GM12878 (cell line): ENCODE measurements around the gene MAB21L4. TPM values are rescaled to one million over a fixed set of nuclear protein-coding genes. Genes with fewer than 3 reads are reported as not detected.

ENCODE experiments used
- ATAC-seq: fragments of 200-7000 bp; cut with Tn5 transposase; 3 replicates; pipeline ENCODE4 v1.9.1; 2020; ENCODE audit warnings: mild to moderate bottlenecking, moderate library complexity
- BruUV-seq: library from RNA; stranded (reverse); fragments of 400-500 nt; replicated peaks from 2 replicates; lab custom pipeline; 2021; lab: Mats Ljungman, UMichigan
- CTCF ChIA-PET: fragments of 300-600 bp; sonication (Branson Sonifier 250); formaldehyde crosslinking; extraction: SDS; loops from one replicate; lab custom pipeline; 2021; ENCODE audit warnings: inconsistent platforms; lab: Yijun Ruan, JAX
- POLR2A ChIA-PET: fragments of 350-600 bp; formaldehyde crosslinking; extraction: SDS; loops from one replicate; lab custom pipeline; 2021; ENCODE audit warnings: inconsistent platforms; lab: Charles Lee
- RAD21 ChIA-PET: fragments of 300-600 bp; sonication (Branson Sonifier 250); formaldehyde crosslinking; loops from one replicate; lab custom pipeline; 2023; ENCODE audit warnings: antibody characterized with exemption; ENCODE audit not compliant: unreplicated experiment; lab: Charles Lee
- SMC1A ChIA-PET: fragments of 300-600 bp; sonication (Branson Sonifier 250); formaldehyde crosslinking; loops from one replicate; lab custom pipeline; 2023; ENCODE audit not compliant: unreplicated experiment, uncharacterized antibody; lab: Charles Lee
- DNase-seq: peaks from one replicate; pipeline ENCODE4 v3.0.0-alpha.2; 2011; ENCODE audit warnings: low read depth, low spot score
- FAIRE-seq: peaks from 3 replicates; lab custom pipeline; 2011; peaks lifted over from hg19 to GRCh38; lab: Jason Lieb, UNC
- H2AFZ ChIP-seq: 2 replicates; pipeline ENCODE4 v1.6.0; 2011; ENCODE audit warnings: low read depth, low read length, control low read depth; ENCODE audit not compliant: control insufficient read depth
- H3K27ac ChIP-seq: 2 replicates; pipeline ENCODE4 v1.5.1; 2011; ENCODE audit warnings: control low read depth; ENCODE audit not compliant: control insufficient read depth, insufficient read depth
- H3K27me3 ChIP-seq, 2 experiments: replicated peaks in 1 of 2; 2 replicates each; pipeline versions ENCODE4 v1.6.0 to v1.6.1; 2011; ENCODE audit warnings: low read length in 1 of 2; ENCODE audit not compliant: control insufficient read depth in 2 of 2, insufficient read depth in 2 of 2
- H3K36me3 ChIP-seq, 2 experiments: 2 replicates each; pipeline ENCODE4 v1.5.1; 2011; ENCODE audit warnings: low read length in 1 of 2; ENCODE audit not compliant: control insufficient read depth in 2 of 2, insufficient read depth in 2 of 2
- H3K4me1 ChIP-seq: 2 replicates; pipeline ENCODE4 v1.6.1; 2011; ENCODE audit warnings: mild to moderate bottlenecking, low read length, moderate library complexity, mixed read lengths; ENCODE audit not compliant: control insufficient read depth, insufficient read depth
- H3K4me2 ChIP-seq: 2 replicates; pipeline ENCODE4 v1.6.0; 2011; ENCODE audit warnings: control low read depth; ENCODE audit not compliant: control insufficient read depth, insufficient read depth
- H3K4me3 ChIP-seq: fragments of 200-600 bp; sonication (generic); 2 replicates; pipeline ENCODE4 v1.5.1; 2016
- H3K79me2 ChIP-seq: 2 replicates; pipeline ENCODE4 v1.6.0; 2011; ENCODE audit warnings: low read length; ENCODE audit not compliant: control insufficient read depth, insufficient read depth
- H3K9ac ChIP-seq: 2 replicates; pipeline ENCODE4 v1.8.0; 2011; ENCODE audit warnings: low read length, control low read depth, mixed read lengths; ENCODE audit not compliant: control insufficient read depth, insufficient read depth
- H3K9me3 ChIP-seq: replicated peaks from 3 replicates; pipeline ENCODE4 v1.5.1; 2011; ENCODE audit warnings: mild to moderate bottlenecking, low read length; ENCODE audit not compliant: control insufficient read depth, insufficient read depth
- H4K20me1 ChIP-seq: 2 replicates; pipeline ENCODE4 v1.6.0; 2011; ENCODE audit not compliant: control insufficient read depth, insufficient read depth
- CREM ChIP-seq: IDR thresholded peaks from 2 replicates; pipeline ENCODE4 v1.6.1; 2014; ENCODE audit warnings: antibody characterized with exemption, low read depth
- MTA3 ChIP-seq: IDR thresholded peaks from 2 replicates; pipeline ENCODE4 v1.6.1; 2012; ENCODE audit warnings: low read length, inconsistent platforms, borderline replicate concordance
- NFYB ChIP-seq: IDR thresholded peaks from 2 replicates; pipeline ENCODE4 v1.6.1; 2011; ENCODE audit warnings: low read depth, mild to moderate bottlenecking, low read length, improper control_type of control experiment, moderate library complexity; ENCODE audit not compliant: insufficient read depth
- ZBTB11 ChIP-seq: fragments of 450-650 bp; formaldehyde crosslinking; IDR thresholded peaks from 2 replicates; pipeline ENCODE4 v1.5.0; 2022; ENCODE audit warnings: mild to moderate bottlenecking, missing genetic modification characterization
- ZNF274 ChIP-seq: IDR thresholded peaks from one replicate; pipeline ENCODE4 v1.8.0; 2011; ENCODE audit not compliant: insufficient read length, insufficient read depth
- WGBS: methylation state at CpG from one replicate; pipeline ENCODE4 v1.1.6; 2016; ENCODE audit warnings: low lambda C conversion rate; ENCODE audit not compliant: insufficient replicate concordance, insufficient coverage; ENCODE audit errors: missing lambda C conversion rate; 5-methylcytosine and 5-hydroxymethylcytosine counted together
- in situ Hi-C: fragments of 300-500 bp; cut with MboI; formaldehyde crosslinking; loops from 9 replicates; pipeline ENCODE4 v1.14.3; 2018; ENCODE audit warnings: mixed read lengths
- intact Hi-C: fragments of 100-400 bp; cut with micrococcal nuclease; formaldehyde crosslinking; loops from one replicate; pipeline ENCODE4 v1.14.2; 2022; ENCODE audit not compliant: unreplicated experiment
- polyA plus RNA-seq, 11 experiments: library from polyadenylated mRNA; depleted of rRNA in 4 of 11; unstranded in 6 of 11; stranded (reverse) in 5 of 11; fragments of >200 nt; fragmentation: Nextera tagmentation in 4 of 11; fragmentation: Illumina TruSeq in 1 of 11; extraction: Ambion mirVana in 4 of 11; extraction: Trizol in 1 of 11; gene quantifications; 1 replicate in 1 of 11; 2 replicates in 10 of 11; pipeline versions ENCODE4 v1.2.1 to v1.2.3, GENCODE V29; 2011 to 2016; ENCODE audit warnings: inconsistent platforms in 2 of 11, missing spikeins in 2 of 11, low read depth in 1 of 11
- total RNA-seq, 4 experiments: library from RNA; depleted of rRNA in 3 of 4; stranded (reverse); fragments of >200 nt in 3 of 4; fragmentation: Illumina TruSeq in 1 of 4; extraction: Trizol in 1 of 4; gene quantifications; 2 replicates each; pipeline versions ENCODE4 v1.2.1 to v1.2.3, GENCODE V29; 2013 to 2021
- TF ChIP-seq, protein P1 (sequence below): IDR thresholded peaks from 2 replicates; pipeline ENCODE4 v1.6.1; 2012; ENCODE audit warnings: mild to moderate bottlenecking, low read depth, low read length
- TF ChIP-seq, protein P2 (sequence below): fragments of 450-650 bp; IDR thresholded peaks from 2 replicates; pipeline ENCODE4 v1.6.1; 2014; ENCODE audit warnings: mild to moderate bottlenecking

Gene MAB21L4
- total and polyA plus RNA-seq, 10 of the 15 experiments (the other 5 are each of a cell fraction or from before 2014, with no cell fraction given): 0.03 TPM; not detected in 9

GRCh38 chr2:240932001-240932723 is 36.2 kb upstream of the MAB21L4 start (continued):
- TF ChIP-seq, protein P1, sequence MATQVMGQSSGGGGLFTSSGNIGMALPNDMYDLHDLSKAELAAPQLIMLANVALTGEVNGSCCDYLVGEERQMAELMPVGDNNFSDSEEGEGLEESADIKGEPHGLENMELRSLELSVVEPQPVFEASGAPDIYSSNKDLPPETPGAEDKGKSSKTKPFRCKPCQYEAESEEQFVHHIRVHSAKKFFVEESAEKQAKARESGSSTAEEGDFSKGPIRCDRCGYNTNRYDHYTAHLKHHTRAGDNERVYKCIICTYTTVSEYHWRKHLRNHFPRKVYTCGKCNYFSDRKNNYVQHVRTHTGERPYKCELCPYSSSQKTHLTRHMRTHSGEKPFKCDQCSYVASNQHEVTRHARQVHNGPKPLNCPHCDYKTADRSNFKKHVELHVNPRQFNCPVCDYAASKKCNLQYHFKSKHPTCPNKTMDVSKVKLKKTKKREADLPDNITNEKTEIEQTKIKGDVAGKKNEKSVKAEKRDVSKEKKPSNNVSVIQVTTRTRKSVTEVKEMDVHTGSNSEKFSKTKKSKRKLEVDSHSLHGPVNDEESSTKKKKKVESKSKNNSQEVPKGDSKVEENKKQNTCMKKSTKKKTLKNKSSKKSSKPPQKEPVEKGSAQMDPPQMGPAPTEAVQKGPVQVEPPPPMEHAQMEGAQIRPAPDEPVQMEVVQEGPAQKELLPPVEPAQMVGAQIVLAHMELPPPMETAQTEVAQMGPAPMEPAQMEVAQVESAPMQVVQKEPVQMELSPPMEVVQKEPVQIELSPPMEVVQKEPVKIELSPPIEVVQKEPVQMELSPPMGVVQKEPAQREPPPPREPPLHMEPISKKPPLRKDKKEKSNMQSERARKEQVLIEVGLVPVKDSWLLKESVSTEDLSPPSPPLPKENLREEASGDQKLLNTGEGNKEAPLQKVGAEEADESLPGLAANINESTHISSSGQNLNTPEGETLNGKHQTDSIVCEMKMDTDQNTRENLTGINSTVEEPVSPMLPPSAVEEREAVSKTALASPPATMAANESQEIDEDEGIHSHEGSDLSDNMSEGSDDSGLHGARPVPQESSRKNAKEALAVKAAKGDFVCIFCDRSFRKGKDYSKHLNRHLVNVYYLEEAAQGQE: no peak

- no peaks in the 10 kb centered on the region for H4K20me1 ChIP-seq
- H2AFZ ChIP-seq: no peak overlapping the region
- FAIRE-seq (no peak), ATAC-seq (no peak), DNase-seq (no peak)
- H3K4me3 ChIP-seq: no peak overlapping the region
- no peaks in the 10 kb centered on the region for H3K79me2 ChIP-seq
- TF ChIP-seq CREM (no peak), ZBTB11 (no peak), NFYB (no peak), MTA3 (no peak), ZNF274 (no peak)
- TF ChIP-seq, protein P2, sequence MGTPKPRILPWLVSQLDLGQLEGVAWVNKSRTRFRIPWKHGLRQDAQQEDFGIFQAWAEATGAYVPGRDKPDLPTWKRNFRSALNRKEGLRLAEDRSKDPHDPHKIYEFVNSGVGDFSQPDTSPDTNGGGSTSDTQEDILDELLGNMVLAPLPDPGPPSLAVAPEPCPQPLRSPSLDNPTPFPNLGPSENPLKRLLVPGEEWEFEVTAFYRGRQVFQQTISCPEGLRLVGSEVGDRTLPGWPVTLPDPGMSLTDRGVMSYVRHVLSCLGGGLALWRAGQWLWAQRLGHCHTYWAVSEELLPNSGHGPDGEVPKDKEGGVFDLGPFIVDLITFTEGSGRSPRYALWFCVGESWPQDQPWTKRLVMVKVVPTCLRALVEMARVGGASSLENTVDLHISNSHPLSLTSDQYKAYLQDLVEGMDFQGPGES: no peak
- intact Hi-C loops: no loop called here
- H3K4me2 ChIP-seq: no peak overlapping the region
- H3K4me1 ChIP-seq: no peaks in the 10 kb centered on the region
- no peak overlapping the region for H3K9ac ChIP-seq
- in situ Hi-C loops: no loop called here
- no peak overlapping the region for H3K27ac ChIP-seq
- peaks cover 0 to 2% of the 10 kb centered on the region in 2 experiments; a peak in 2 of 4 replicates for H3K27me3 ChIP-seq
- BruUV-seq: no TSS peak
- 10% methylated on average over 11 of the region's 11 CpGs for WGBS
- CTCF ChIA-PET: no interaction called here
- RAD21 ChIA-PET: no interaction called here
- POLR2A ChIA-PET: no interaction called here
- H3K9me3 ChIP-seq: no peaks in the 10 kb centered on the region; the same call in 2 of the 3 replicates
- SMC1A ChIA-PET: no interaction called here
- H3K36me3 ChIP-seq: no peaks in the 10 kb centered on the region
Observed at GRCh38 chr2:240931319-240931949, 35.5 kb upstream of the MAB21L4 start.
